HG02870 (cell line): ENCODE results near the gene HOXA10.

Source experiments
- ATAC-seq: cut with Tn5 transposase; IDR thresholded peaks from one replicate; pipeline ENCODE4 v1.9.1; 2021; ENCODE audit warnings: mild to moderate bottlenecking, moderate library complexity; ENCODE audit not compliant: unreplicated experiment

HOXA10 gene

GRCh38 chr7:27191833-27192545 is 17.9 kb upstream of the HOXA10 start:
- no peak for ATAC-seq

GRCh38 chr7:27191161-27191731 is 17.1 kb upstream of the HOXA10 start:
- no peak for ATAC-seq

- no peak for ATAC-seq
Measured at GRCh38 chr7:27189997-27190748, 16.1 kb upstream of the HOXA10 start.

- ATAC-seq = no peak
Measured at GRCh38 chr7:27189295-27189996, 15.3 kb upstream of the HOXA10 start.

- ATAC-seq = no peak
Measured at GRCh38 chr7:27188386-27189294, 14.5 kb upstream of the HOXA10 start.

- no peak for ATAC-seq
Measured at GRCh38 chr7:27187475-27188385, 13.6 kb upstream of the HOXA10 start.

- ATAC-seq = no peak
Measured at GRCh38 chr7:27186668-27187474, 12.8 kb upstream of the HOXA10 start.

GRCh38 chr7:27185854-27186667 is 11.9 kb upstream of the HOXA10 start:
- no peak for ATAC-seq

GRCh38 chr7:27185013-27185853 is 11.1 kb upstream of the HOXA10 start, which contains the start of gene HOXA11:
HOXA11 (minus strand) TSS chr7:27185232; CDS start chr7:27185144, 88 bp downstream.
- ATAC-seq = no peak

DNA sequence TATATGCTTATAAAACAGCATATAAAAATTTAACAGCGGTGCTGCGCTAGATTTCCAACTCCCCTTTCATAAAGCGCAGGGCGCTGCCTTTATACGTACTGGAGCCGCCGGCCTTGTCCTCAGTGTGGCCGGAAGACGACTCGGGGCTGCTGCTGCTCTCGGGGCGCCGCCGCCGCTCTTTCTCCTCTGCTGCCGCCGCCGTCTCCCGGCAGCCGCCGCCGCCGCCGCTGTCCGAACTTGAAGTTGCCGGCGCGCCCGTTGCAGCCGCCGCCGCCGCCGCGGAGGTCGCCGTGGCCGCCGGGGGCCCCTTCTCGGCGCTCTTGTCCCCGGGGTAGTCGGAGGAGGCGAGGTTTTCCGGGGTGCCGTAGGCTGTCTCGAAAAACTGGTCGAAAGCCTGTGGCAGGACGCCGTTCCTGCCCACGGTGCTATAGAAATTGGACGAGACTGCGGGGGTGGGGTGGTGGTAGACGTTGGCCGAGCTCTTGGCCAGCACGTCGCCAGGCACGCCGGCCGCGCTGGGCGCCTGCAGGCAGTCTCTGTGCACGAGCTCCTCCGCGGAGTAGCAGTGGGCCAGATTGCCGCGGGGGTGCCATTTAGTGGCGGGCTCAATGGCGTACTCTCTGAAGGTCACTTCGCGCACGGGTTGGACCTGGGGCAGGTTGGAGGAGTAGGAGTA is 10.4 kb upstream of the HOXA10 start:
- ATAC-seq = no peak

DNA sequence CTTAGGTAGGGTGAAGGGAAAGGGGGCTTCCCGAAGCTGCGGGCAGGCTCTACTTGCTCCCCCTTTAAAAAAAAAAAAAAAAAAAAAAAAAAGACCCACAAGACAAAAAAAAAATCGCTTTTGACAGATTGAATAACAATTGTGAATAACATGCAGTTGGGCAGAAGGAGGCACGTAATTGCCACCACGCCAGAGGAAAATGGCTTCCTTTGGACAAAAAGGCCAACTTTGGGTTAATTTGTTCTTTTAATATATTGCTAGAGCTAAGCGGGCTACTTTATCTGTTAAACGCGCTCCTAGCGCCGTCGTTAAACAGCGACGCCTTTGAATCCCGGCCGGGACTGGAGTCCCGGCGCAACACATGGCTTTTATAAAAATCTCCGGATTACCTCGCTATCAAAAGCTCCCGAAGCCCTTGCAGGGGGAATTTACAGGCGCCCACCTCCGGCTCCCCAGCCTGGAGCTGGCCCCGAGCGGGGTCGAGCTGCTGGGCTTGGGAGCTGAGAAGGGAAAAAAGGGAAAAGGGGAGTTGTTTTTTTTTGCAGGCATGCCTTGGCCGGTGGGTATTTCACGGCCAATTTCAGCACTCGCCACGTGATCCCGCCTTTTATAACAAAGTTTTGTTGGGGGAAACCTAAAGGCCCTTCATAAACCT is 9.7 kb upstream of the HOXA10 start:
- no peak for ATAC-seq

DNA sequence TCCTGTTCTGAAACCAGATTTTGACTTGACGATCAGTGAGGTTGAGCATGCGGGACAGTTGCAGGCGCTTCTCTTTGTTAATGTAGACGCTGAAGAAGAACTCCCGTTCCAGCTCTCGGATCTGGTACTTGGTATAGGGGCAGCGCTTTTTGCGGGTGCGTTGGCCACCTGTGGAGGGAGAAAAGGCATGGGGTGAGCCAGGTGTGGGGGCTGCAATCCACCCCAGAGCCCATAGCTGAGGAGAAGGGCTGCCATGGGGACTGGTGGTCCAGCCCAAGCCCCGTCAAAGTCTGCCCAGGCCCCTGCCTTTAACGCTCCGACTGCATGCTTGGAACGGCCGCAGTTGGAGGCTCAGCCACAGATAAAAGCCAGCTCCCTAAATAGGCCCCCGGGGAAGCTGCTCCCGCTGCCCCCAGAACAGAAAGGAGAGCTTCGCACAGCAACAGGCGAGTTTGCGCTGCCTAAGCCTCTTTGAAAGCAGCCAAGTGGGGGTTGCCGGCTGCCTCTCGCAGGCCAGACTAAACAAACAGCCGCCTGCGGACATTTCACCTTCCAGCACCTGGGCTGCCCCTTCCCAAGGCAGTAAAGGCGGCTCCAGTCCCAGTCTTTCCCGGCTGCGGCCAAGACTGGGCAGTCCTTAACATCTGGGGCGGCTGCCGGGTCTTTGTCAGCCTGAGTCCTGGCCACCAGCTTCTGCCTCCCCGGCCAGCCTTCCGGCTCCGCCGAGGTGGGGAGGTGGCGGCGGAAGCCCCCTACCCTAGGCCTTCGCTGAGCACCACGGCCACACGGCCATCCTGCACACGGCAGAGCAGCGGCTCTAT is 9.0 kb upstream of the HOXA10 start:
- ATAC-seq = no peak

- ATAC-seq = no peak
Measured at GRCh38 chr7:27182285-27182841, 8.2 kb upstream of the HOXA10 start.

DNA sequence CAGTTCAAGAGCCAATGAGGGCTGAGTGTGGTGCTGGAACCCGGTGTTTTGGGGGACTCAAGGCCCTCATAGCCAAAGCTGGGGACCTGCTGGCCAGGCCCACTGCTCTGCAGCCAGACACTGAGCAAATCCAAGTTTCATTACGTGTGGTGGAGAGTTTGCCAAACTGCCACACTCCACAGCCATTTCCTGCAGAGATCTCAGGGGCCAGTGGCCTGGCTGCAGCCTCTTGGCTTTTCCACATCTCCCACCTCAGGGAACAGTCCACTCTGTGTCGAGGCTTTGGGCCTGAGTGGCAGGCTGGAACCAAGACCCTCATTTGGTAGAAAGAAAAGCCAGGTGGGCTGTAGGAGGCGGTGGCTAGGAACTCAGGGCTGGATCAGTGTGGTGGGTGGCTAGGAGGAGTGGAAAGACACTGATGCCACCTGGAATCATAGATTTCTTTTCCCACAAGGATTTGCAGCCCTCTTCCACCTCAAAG is 7.7 kb upstream of the HOXA10 start:
- ATAC-seq = no peak
